Caco-2 (cell line): ENCODE results near the gene STK25. TPM values are rescaled to one million over a fixed set of nuclear protein-coding genes. Genes with fewer than 3 reads are reported as not detected.

Experiments used
- BruUV-seq: library from RNA; stranded (reverse); fragments of 400-500 nt; replicated peaks from 2 replicates; lab custom pipeline; 2021; lab: Mats Ljungman, UMichigan
- CTCF ChIA-PET: fragments of 300-600 bp; sonication (Branson Sonifier 250); formaldehyde crosslinking; loops from one replicate; lab custom pipeline; 2022; ENCODE audit warnings: antibody characterized with exemption; lab: Charles Lee
- POLR2A ChIA-PET: fragments of 300-600 bp; sonication (Branson Sonifier 250); formaldehyde crosslinking; loops from one replicate; lab custom pipeline; 2022; ENCODE audit warnings: antibody characterized with exemption; lab: Charles Lee
- DNase-seq, 2 experiments: peaks; one replicate each; pipeline versions ENCODE4 v3.0.0 to v3.0.0-alpha.2; 2020 to 2022
- H3K27me3 ChIP-seq: replicated peaks from 2 replicates; pipeline ENCODE4 v1.6.0; 2011; ENCODE audit warnings: low read length; ENCODE audit not compliant: control insufficient read depth, insufficient read depth
- H3K36me3 ChIP-seq: 2 replicates; pipeline ENCODE4 v1.5.1; 2011; ENCODE audit warnings: low read length; ENCODE audit not compliant: control insufficient read depth, insufficient read depth
- H3K4me1 ChIP-seq: fragments of 250-450 bp; sonication (Bioruptor Pico); 2 replicates; pipeline ENCODE4 v1.5.1; 2020; ENCODE audit warnings: mild to moderate bottlenecking
- H3K4me3 ChIP-seq: 2 replicates; pipeline ENCODE4 v1.5.1; 2011; ENCODE audit warnings: low read depth, mild to moderate bottlenecking, control low read depth, low read length
- H3K9me3 ChIP-seq: fragments of 250-450 bp; sonication (Bioruptor Pico); 2 replicates; pipeline ENCODE4 v1.5.1; 2020; ENCODE audit warnings: mild to moderate bottlenecking, moderate library complexity
- H3K27ac Mint-ChIP-seq: one replicate; pipeline ENCODE4 v1.8.0; 2022; ENCODE audit warnings: mixed read lengths; ENCODE audit not compliant: unreplicated experiment
- H3K27me3 Mint-ChIP-seq: one replicate; pipeline ENCODE4 v1.8.0; 2022; ENCODE audit warnings: mixed read lengths; ENCODE audit not compliant: insufficient read depth, unreplicated experiment
- H3K36me3 Mint-ChIP-seq: one replicate; pipeline ENCODE4 v1.8.0; 2022; ENCODE audit warnings: mild to moderate bottlenecking, mixed read lengths; ENCODE audit not compliant: insufficient read depth, unreplicated experiment
- H3K4me1 Mint-ChIP-seq: one replicate; pipeline ENCODE4 v1.8.0; 2022; ENCODE audit warnings: low read depth, mixed read lengths; ENCODE audit not compliant: unreplicated experiment
- H3K4me3 Mint-ChIP-seq: one replicate; pipeline ENCODE4 v1.8.0; 2022; ENCODE audit warnings: mild to moderate bottlenecking, moderate library complexity, mixed read lengths; ENCODE audit not compliant: unreplicated experiment
- H3K9me3 Mint-ChIP-seq: one replicate; pipeline ENCODE4 v1.8.0; 2022; ENCODE audit warnings: mixed read lengths; ENCODE audit not compliant: unreplicated experiment
- intact Hi-C: fragments of 100-400 bp; cut with micrococcal nuclease; formaldehyde crosslinking; loops from one replicate; pipeline ENCODE4 v1.10.0; 2022; ENCODE audit not compliant: unreplicated experiment
- total RNA-seq: library from RNA; stranded (reverse); gene quantifications from 2 replicates; pipeline ENCODE4 v1.2.3, GENCODE V29; 2022
- TF ChIP-seq, protein P1 (sequence below), 2 experiments: fragments of 200-600 bp in 1 of 2; IDR thresholded peaks; 1 replicate in 1 of 2; 2 replicates in 1 of 2; pipeline versions ENCODE4 v1.5.1 to v1.8.0; 2011 to 2022; ENCODE audit warnings: antibody characterized with exemption in 1 of 2, control low read depth in 1 of 2, inconsistent platforms in 1 of 2, low read depth in 1 of 2, low read length in 1 of 2, mild to moderate bottlenecking in 1 of 2, moderate library complexity in 1 of 2; ENCODE audit not compliant: insufficient read depth in 1 of 2, severe bottlenecking in 1 of 2, unreplicated experiment in 1 of 2

STK25 gene
- total RNA-seq, 1 experiment from 2014 or later, result 92.6 TPM

DNA sequence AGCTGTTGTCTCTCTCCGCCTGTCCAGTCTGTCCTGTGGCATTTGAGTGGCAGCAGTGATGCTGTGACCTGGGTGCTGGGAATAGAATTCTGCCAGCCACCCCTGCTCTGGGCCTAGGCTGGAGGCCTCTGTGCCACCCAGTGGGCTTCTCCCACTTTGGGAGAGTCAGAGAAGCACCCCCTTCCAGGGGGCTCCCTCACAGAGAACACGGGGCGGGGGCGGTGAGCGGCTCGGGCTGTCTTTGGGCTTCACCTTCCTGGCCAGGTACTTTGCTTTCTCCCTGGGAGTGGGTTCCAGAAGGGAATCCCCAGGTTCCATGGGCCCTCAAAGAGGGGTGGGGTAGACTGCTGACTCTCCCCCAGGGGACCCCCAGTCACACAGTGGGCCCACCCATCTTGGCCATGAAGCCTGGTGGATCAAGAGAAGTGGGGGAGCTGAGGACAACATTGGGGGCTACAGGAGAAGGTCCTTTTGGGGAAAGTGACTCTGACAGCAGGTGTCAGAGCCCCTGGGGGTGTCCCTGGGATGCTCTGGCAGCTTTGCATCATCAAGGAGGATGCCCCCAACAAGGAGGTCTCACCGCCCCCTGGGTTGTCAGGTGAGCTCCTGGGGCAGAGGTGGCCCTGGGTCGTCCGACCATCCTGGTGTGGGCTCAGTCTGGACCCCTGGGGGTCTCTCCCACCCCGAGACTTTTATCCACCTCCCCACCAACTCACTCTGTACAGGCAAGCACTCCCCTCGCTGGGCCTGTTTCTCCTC is 31.4 kb upstream of the STK25 start:
- no peak for DNase-seq
- CTCF ChIA-PET, result no interaction called here
- Histone ChIP-seq H3K9me3 (no peaks in the 10 kb centered on the region), H3K27me3 (no peaks in the 10 kb centered on the region), H3K4me3 (no peak overlapping the region), H3K36me3 (no peaks in the 10 kb centered on the region), H3K4me1 (no peaks in the 10 kb centered on the region)
- Mint-ChIP-seq H3K27ac (no peak overlapping the region), H3K4me3 (no peak overlapping the region), H3K27me3 (no peaks in the 10 kb centered on the region), H3K9me3 (no peaks in the 10 kb centered on the region), H3K36me3 (no peaks in the 10 kb centered on the region), H3K4me1 (no peaks in the 10 kb centered on the region)
- intact Hi-C loops, result no loop called here
- BruUV-seq, result no TSS peak
- TF ChIP-seq, protein P1, sequence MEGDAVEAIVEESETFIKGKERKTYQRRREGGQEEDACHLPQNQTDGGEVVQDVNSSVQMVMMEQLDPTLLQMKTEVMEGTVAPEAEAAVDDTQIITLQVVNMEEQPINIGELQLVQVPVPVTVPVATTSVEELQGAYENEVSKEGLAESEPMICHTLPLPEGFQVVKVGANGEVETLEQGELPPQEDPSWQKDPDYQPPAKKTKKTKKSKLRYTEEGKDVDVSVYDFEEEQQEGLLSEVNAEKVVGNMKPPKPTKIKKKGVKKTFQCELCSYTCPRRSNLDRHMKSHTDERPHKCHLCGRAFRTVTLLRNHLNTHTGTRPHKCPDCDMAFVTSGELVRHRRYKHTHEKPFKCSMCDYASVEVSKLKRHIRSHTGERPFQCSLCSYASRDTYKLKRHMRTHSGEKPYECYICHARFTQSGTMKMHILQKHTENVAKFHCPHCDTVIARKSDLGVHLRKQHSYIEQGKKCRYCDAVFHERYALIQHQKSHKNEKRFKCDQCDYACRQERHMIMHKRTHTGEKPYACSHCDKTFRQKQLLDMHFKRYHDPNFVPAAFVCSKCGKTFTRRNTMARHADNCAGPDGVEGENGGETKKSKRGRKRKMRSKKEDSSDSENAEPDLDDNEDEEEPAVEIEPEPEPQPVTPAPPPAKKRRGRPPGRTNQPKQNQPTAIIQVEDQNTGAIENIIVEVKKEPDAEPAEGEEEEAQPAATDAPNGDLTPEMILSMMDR (IDR thresholded peaks at IDR 0.05; ENCODE audit: insufficient read depth in 1 of 2, low read depth in 1 of 2, low read length in 1 of 2, severe bottlenecking in 1 of 2, unreplicated experiment in 1 of 2), result no peak
- POLR2A ChIA-PET, result no interaction called here

DNA sequence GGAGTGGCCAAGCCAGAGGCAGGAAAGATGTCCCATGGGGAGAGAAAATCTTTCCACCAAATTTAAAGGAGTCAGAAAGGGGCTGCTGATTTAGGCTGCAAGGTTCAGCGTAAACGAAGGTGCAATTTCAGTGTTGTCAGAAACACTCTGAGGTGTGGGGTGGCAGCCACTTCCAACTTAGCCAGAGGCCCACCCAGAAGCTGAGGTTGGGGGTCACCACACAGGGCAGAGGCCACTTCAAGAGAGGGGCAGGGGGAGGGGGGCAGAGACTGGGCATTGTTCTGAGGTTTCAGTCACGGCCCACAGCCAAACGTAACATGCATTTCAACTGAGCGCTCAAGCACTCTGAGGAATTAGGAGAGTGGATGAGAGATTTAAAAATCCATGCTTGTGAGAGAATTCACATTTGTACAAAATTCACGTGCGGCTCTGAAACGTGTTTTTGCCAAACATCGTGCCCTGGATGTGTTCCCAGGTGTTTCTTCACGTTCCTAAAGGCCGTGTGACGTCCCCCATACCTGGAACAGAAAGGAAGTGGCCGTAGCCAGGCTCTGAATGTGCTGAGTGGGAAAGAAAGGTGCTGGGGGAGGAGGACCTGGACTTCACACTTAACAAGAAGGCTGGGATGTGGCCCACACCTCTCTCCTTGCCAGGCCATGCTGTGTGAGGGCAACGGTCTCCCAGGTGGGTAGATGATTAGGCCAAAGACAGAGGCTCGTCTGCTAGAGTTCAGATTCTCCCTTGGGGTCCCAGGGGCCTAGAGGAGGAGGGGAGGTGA is 30.6 kb upstream of the STK25 start:
- Mint-ChIP-seq H3K9me3 (no peaks in the 10 kb centered on the region), H3K27ac (no peak overlapping the region), H3K36me3 (no peaks in the 10 kb centered on the region), H3K4me3 (no peak overlapping the region), H3K27me3 (no peaks in the 10 kb centered on the region), H3K4me1 (no peaks in the 10 kb centered on the region)
- intact Hi-C loops, result no loop called here
- Histone ChIP-seq H3K4me3 (no peak overlapping the region), H3K27me3 (no peaks in the 10 kb centered on the region), H3K4me1 (no peaks in the 10 kb centered on the region), H3K9me3 (no peaks in the 10 kb centered on the region), H3K36me3 (no peaks in the 10 kb centered on the region)
- TF ChIP-seq, protein P1 (IDR thresholded peaks at IDR 0.05; ENCODE audit: insufficient read depth in 1 of 2, low read depth in 1 of 2, low read length in 1 of 2, severe bottlenecking in 1 of 2, unreplicated experiment in 1 of 2), result no peak
- POLR2A ChIA-PET, result no interaction called here
- CTCF ChIA-PET, result no interaction called here
- DNase-seq, result no peak
- no TSS peak for BruUV-seq

DNA sequence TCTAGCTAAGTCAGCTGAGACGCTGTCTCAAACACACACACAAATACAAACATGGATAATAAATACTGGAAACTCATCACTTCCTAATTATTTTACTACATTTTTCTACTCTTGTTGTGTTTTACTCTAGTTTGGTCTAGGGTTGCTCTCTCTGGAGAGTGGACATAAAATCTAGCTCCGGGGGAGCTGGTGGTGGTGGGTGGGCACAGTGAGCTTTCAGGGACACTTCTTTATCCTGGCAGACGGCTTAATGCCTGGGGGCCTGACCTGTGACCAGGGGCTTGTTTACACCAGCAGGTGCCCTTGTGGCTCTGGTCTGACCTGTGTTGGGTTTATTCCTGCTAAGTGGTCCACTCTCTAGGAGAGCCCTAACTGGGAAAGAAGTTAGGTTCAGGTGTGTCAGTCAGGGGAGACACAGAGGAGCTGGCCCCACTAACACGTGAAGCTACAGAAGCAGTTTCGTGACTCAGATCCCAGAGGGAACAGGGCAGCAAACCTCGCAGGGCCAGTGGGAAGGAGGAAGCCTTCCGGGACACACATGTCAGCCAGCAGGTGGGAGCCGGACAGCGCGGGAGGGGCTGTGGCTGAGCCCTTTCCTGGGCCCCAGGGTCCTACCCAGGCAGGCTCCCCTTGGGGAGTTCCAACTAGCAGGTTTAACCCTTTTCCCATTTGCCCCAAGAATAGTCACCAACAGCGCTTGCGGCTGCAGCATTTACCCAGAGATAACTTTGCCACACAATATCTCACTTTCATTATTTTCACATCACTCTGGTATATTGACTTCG is 27.7 kb upstream of the STK25 start:
- TF ChIP-seq, protein P1 (IDR thresholded peaks at IDR 0.05; ENCODE audit: insufficient read depth in 1 of 2, low read depth in 1 of 2, low read length in 1 of 2, severe bottlenecking in 1 of 2, unreplicated experiment in 1 of 2), result no peak
- intact Hi-C loops, result no loop called here
- Mint-ChIP-seq H3K4me3 (no peak overlapping the region), H3K9me3 (no peaks in the 10 kb centered on the region), H3K36me3 (no peaks in the 10 kb centered on the region), H3K27ac (no peak overlapping the region), H3K27me3 (no peaks in the 10 kb centered on the region), H3K4me1 (no peaks in the 10 kb centered on the region)
- H3K9me3 ChIP-seq, result no peaks in the 10 kb centered on the region
- no peak overlapping the region for H3K4me3 ChIP-seq
- no TSS peak for BruUV-seq
- no peaks in the 10 kb centered on the region for H3K36me3 ChIP-seq
- POLR2A ChIA-PET, result no interaction called here
- H3K4me1 ChIP-seq, result no peaks in the 10 kb centered on the region
- H3K27me3 ChIP-seq, result no peaks in the 10 kb centered on the region
- DNase-seq, result no peak
- CTCF ChIA-PET, result no interaction called here
